Brain microvascular endothelial cell (primary cell): ENCODE results near the gene LRRC27.

Experiments
- DNase-seq: peaks from one replicate; pipeline ENCODE4 v3.0.0-alpha.2; 2020
- H3K27ac ChIP-seq: fragments of 250-450 bp; sonication (Bioruptor Pico); 2 replicates; pipeline ENCODE4 v1.5.1; 2020; ENCODE audit warnings: mild to moderate bottlenecking, moderate library complexity
- H3K27me3 ChIP-seq: fragments of 250-450 bp; sonication (Bioruptor Pico); replicated peaks from 2 replicates; pipeline ENCODE4 v1.5.1; 2020; ENCODE audit warnings: mild to moderate bottlenecking
- H3K36me3 ChIP-seq: fragments of 250-450 bp; sonication (Bioruptor Pico); replicated peaks from 2 replicates; pipeline ENCODE4 v1.5.1; 2020; ENCODE audit warnings: mild to moderate bottlenecking
- H3K4me3 ChIP-seq: 2 replicates; pipeline ENCODE4 v1.5.1; 2011; ENCODE audit warnings: low read depth, mild to moderate bottlenecking, control low read depth, low read length, moderate library complexity
- CTCF ChIP-seq: IDR thresholded peaks from 2 replicates; pipeline ENCODE4 v1.5.1; 2011; ENCODE audit warnings: low read depth, mild to moderate bottlenecking, moderate library complexity, low read length, control low read depth, inconsistent platforms; ENCODE audit errors: missing control alignments
- in situ Hi-C: cut with HindIII; loops from 2 replicates; pipeline ENCODE4 v1.10.0; 2017; ENCODE audit warnings: low sequenced_read_pairs, low pct_ligation_motif_present

The LRRC27 gene

GRCh38 chr10:132320654-132321469 is 11.1 kb upstream of the LRRC27 start:
- in situ Hi-C loops = no loop called here
- no peak for TF ChIP-seq CTCF
- no peak overlapping the region for H3K4me3 ChIP-seq

DNA sequence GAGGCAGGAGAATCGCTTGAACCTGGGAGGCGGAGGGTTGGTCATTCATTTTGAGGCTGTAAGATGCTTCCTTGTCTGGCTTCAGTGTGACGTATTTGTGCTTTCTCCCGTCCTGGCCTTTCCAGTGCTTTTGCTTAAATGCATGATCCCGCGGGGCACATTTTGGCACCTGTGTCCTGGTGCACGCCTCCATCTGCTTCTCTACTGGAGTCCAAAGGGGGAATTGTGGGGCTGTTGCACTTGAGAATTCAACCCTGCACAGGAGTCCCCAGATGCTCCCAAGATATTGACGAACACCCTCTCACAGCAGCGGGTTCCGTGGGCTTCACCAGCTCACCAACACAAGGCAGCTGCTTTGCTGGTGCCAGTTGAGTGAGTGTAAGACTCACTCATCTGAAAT is 10.3 kb upstream of the LRRC27 start:
- TF ChIP-seq CTCF = no peak
- no peak for DNase-seq
- H3K27ac ChIP-seq = no peak overlapping the region
- no peaks in the 10 kb centered on the region for H3K36me3 ChIP-seq
- H3K4me3 ChIP-seq = no peak overlapping the region
- in situ Hi-C loops = no loop called here
- H3K27me3 ChIP-seq = no peaks in the 10 kb centered on the region

More at GRCh38 chr10:132320654-132321469, 11.1 kb upstream of the LRRC27 start:
- H3K27ac ChIP-seq = peak overlapping the region; percentile 76
- no peaks in the 10 kb centered on the region for H3K27me3 ChIP-seq
- H3K36me3 ChIP-seq = no peaks in the 10 kb centered on the region
- DNase-seq = no peak

- peak; percentile 55 for TF ChIP-seq CTCF
- Histone ChIP-seq H3K27ac (no peak overlapping the region), H3K4me3 (no peak overlapping the region), H3K36me3 (no peaks in the 10 kb centered on the region), H3K27me3 (no peaks in the 10 kb centered on the region)
- in situ Hi-C loops = no loop called here
- DNase-seq = no peak
These were observed 9.4 kb upstream of the LRRC27 start for GRCh38 chr10:132322586-132323048.

DNA sequence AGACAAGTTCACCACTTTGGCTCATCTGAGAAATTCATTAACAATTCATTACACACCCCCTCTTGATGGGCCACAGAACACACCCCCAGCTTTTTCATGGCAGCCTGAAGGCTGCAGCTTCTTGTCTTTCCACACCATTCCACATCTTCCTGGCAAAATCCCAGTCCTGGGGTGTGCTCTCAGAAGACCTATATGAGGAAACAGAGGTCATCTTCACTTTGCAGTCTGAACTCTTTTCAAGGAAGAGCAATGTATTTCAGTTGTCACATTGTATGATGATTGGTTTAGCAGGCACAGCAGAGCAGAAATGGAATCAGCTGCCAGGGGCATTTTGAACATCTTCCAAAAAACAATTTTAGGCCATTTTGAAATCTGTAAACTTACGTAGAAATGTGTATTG is 7.8 kb upstream of the LRRC27 start:
- Histone ChIP-seq H3K27ac (no peak overlapping the region), H3K4me3 (no peak overlapping the region), H3K36me3 (no peaks in the 10 kb centered on the region), H3K27me3 (no peaks in the 10 kb centered on the region)
- DNase-seq = no peak
- in situ Hi-C loops = no loop called here
- TF ChIP-seq CTCF = no peak

DNA sequence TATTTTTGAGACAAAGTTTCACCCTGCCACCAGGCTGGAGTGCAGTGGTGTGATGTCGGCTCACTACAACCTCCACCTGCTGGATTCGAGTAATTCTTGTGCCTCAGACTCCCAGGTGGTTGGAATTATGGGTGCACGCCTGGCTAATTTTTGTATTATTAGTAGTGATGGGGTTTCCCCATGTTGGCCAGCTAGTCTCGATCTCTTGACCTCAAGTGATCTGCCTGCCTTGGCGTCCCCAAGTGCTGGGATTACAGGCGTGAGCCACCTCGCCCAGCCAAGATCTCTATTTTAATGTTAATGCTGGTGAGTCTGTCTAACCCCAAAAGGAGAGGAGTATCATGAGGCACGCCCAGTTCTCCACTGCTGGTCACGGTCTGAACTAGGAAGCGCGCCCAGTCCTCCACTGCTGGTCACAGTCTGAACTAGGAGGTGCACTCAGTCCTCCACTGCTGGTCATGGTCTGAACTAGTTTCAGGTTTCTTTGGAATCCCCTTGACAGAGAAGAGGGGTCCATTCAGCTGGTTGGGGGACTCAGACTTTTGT is 5.6 kb upstream of the LRRC27 start:
- no peak for DNase-seq
- Histone ChIP-seq H3K27me3 (no peaks in the 10 kb centered on the region), H3K27ac (no peak overlapping the region), H3K36me3 (no peaks in the 10 kb centered on the region), H3K4me3 (no peak overlapping the region)
- TF ChIP-seq CTCF = no peak
- in situ Hi-C loops = no loop called here

DNA sequence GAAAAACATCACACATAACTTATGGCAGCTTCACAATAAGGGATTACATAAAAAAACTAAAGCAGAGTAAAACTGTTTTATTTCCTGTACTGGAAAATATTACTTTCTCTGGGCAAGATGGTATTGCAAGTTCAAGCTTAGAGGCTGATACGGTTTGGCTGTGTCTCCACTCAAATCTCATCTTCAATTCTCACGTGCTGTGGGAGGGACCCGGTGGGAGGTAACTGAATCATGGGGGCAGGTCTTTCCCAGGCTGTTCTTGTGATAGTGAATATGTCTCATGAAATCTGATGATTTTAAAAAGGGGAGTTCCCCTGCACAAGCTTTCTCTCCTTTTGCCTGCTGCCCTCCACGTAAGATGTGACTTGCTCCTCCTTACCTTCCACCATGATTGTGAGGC is 5.1 kb upstream of the LRRC27 start:
- DNase-seq = no peak
- H3K36me3 ChIP-seq = no peaks in the 10 kb centered on the region
- in situ Hi-C loops = no loop called here

More for the DNA sequence above, 5.1 kb upstream of the LRRC27 start:
- TF ChIP-seq CTCF = no peak
- Histone ChIP-seq H3K27me3 (no peaks in the 10 kb centered on the region), H3K27ac (no peak overlapping the region), H3K4me3 (no peak overlapping the region)
